PC-3 (cell line): Measurements from ENCODE around the gene PAX7. TPM values are rescaled to one million over a fixed set of nuclear protein-coding genes. Genes with fewer than 3 reads are reported as not detected.

ENCODE experiments used
- ATAC-seq: fragments of 200-7000 bp; cut with Tn5 transposase; 2 replicates; pipeline ENCODE4 v1.9.1; 2020; ENCODE audit warnings: mild to moderate bottlenecking, moderate library complexity
- BruUV-seq: library from RNA; stranded (reverse); fragments of 400-500 nt; replicated peaks from 2 replicates; lab custom pipeline; 2021; lab: Mats Ljungman, UMichigan
- CTCF ChIA-PET: fragments of 300-600 bp; sonication (Branson Sonifier 250); formaldehyde crosslinking; loops from one replicate; lab custom pipeline; 2022; ENCODE audit warnings: antibody characterized with exemption; lab: Charles Lee
- POLR2A ChIA-PET: fragments of 300-600 bp; sonication (Branson Sonifier 250); formaldehyde crosslinking; loops from one replicate; lab custom pipeline; 2022; ENCODE audit warnings: antibody characterized with exemption; ENCODE audit not compliant: unreplicated experiment; lab: Charles Lee
- DNase-seq: peaks from one replicate; pipeline ENCODE4 v3.0.0-alpha.2; 2015
- H2AFZ ChIP-seq: fragments of 300-600 bp; sonication (generic); 2 replicates; pipeline ENCODE4 v1.6.0; 2016; ENCODE audit warnings: antibody characterized with exemption, low read length
- H3F3A ChIP-seq: fragments of 300-600 bp; sonication (generic); one replicate; pipeline ENCODE4 v1.6.0; 2017; ENCODE audit warnings: antibody characterized with exemption, low read length, control low read depth, mild to moderate bottlenecking; ENCODE audit not compliant: unreplicated experiment
- H3K27ac ChIP-seq: fragments of 300-600 bp; sonication (generic); 2 replicates; pipeline ENCODE4 v1.5.1; 2016; ENCODE audit warnings: mild to moderate bottlenecking, low read length
- H3K27me3 ChIP-seq: fragments of 300-600 bp; sonication (generic); 2 replicates; pipeline ENCODE4 v1.6.1; 2016; ENCODE audit warnings: low read length, mixed read lengths
- H3K36me3 ChIP-seq: fragments of 300-600 bp; sonication (generic); 2 replicates; pipeline ENCODE4 v1.6.1; 2016; ENCODE audit warnings: low read depth, mixed run types, low read length, mixed read lengths
- H3K4me1 ChIP-seq: fragments of 300-600 bp; sonication (generic); 2 replicates; pipeline ENCODE4 v1.5.1; 2016; ENCODE audit warnings: low read length; ENCODE audit not compliant: insufficient read depth
- H3K4me2 ChIP-seq: fragments of 300-600 bp; sonication (generic); 2 replicates; pipeline ENCODE4 v1.6.0; 2016; ENCODE audit warnings: low read length
- H3K4me3 ChIP-seq: fragments of 300-600 bp; sonication (generic); 2 replicates; pipeline ENCODE4 v1.5.1; 2016; ENCODE audit warnings: mild to moderate bottlenecking, low read length, mixed read lengths
- H3K79me2 ChIP-seq: fragments of 300-600 bp; sonication (generic); 2 replicates; pipeline ENCODE4 v1.6.1; 2017; ENCODE audit warnings: low read length, mixed read lengths
- H3K9ac ChIP-seq: fragments of 300-600 bp; sonication (generic); 2 replicates; pipeline ENCODE4 v1.6.0; 2016; ENCODE audit warnings: mild to moderate bottlenecking, low read length
- H3K9me2 ChIP-seq: fragments of 300-600 bp; sonication (generic); replicated peaks from 2 replicates; pipeline ENCODE4 v1.6.1; 2016; ENCODE audit warnings: mixed run types, low read length, mixed read lengths
- H3K9me3 ChIP-seq: fragments of 300-600 bp; sonication (generic); 2 replicates; pipeline ENCODE4 v1.6.1; 2016; ENCODE audit warnings: low read length, mixed read lengths
- H4K20me1 ChIP-seq: fragments of 300-600 bp; sonication (generic); 2 replicates; pipeline ENCODE4 v1.6.1; 2016; ENCODE audit warnings: low read length, mixed read lengths
- EZH2 ChIP-seq: fragments of 300-600 bp; sonication (generic); IDR thresholded peaks from one replicate; pipeline ENCODE4 v1.6.1; 2017; ENCODE audit warnings: antibody characterized with exemption, mild to moderate bottlenecking, low read length; ENCODE audit not compliant: unreplicated experiment
- EZH2phosphoT487 ChIP-seq: fragments of 300-600 bp; sonication (generic); IDR thresholded peaks from 2 replicates; pipeline ENCODE4 v1.6.1; 2018; ENCODE audit warnings: mild to moderate bottlenecking, antibody characterized with exemption, low read length, borderline replicate concordance
- intact Hi-C: fragments of 100-400 bp; cut with micrococcal nuclease; formaldehyde crosslinking; loops from 2 replicates; pipeline ENCODE4 v1.9.0; 2023
- total RNA-seq: library from RNA; depleted of rRNA; stranded (reverse); fragments of >200 nt; gene quantifications from 2 replicates; pipeline ENCODE4 v1.2.3, GENCODE V29; 2014
- TF ChIP-seq, protein P1 (sequence below): fragments of 300-600 bp; sonication (generic); conservative IDR thresholded peaks from 2 replicates; pipeline ENCODE4 v1.5.1; 2017; ENCODE audit warnings: antibody characterized with exemption, low read depth, mild to moderate bottlenecking, low read length

Gene PAX7
- total RNA-seq, 1 experiment from 2014 or later, result not detected

DNA sequence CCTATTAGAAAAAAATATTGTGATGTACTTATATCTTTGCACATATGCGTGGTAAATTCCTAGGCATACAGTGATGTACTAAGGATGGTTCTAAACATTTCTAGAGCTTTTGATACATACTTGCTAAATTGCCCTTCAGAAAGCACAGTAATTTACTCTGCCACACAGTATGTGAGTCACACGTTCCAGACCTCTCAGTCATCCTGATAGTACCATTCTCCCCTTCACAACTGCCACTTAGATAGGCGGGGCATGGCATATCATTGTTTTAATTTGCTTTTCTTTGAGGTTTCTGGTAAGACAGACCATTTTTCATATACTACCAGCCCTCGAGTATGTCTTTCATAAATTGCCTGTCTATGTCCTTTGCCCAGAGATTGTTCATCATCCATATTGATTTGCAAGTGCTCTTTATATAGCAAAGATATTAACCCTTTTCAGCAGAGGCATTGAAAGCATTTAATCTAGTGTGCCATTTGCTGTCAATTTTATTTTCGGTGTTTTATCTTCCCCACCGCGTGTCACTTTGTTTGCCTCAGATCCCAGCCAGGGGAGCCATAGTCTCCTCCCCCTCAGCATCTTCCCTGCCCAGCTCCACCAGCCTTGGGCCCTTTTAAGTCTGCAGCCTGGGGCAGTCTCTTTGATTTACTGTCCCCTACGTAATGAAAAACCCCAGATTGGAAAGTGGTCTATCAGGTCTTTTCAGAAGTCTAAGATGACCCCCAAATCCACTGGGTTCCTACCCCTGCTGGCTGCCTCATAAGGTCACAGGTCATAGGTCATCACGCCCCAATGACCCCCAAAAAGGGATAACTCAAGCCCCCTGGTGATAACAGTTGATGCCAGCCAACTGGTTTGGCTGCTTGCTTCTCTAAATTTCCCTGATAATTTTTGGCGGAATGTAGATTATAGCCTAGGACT, 11.8 kb upstream of the PAX7 start:
- Histone ChIP-seq H4K20me1 (no peaks in the 10 kb centered on the region), H3K27me3 (peaks cover 10% of the 10 kb centered on the region), H3F3A (no peaks in the 10 kb centered on the region), H3K79me2 (no peaks in the 10 kb centered on the region), H3K9me2 (no peaks in the 10 kb centered on the region), H3K27ac (no peak overlapping the region), H3K36me3 (no peaks in the 10 kb centered on the region), H3K9ac (no peak overlapping the region), H3K4me1 (peaks cover 14% of the 10 kb centered on the region), H2AFZ (no peak overlapping the region), H3K4me2 (peak overlapping the region; percentile 1), H3K4me3 (no peak overlapping the region), H3K9me3 (0 out of 2 replicates have a peak, but pooled peaks cover 2% of the 10 kb centered on the region)
- BruUV-seq, result no TSS peak
- peak; percentile 82 for DNase-seq
- ChIA-PET CTCF (no interaction called here), POLR2A (no interaction called here)
- peak; percentile 98 for ATAC-seq
- intact Hi-C loops, result no loop called here
- TF ChIP-seq, protein P1, sequence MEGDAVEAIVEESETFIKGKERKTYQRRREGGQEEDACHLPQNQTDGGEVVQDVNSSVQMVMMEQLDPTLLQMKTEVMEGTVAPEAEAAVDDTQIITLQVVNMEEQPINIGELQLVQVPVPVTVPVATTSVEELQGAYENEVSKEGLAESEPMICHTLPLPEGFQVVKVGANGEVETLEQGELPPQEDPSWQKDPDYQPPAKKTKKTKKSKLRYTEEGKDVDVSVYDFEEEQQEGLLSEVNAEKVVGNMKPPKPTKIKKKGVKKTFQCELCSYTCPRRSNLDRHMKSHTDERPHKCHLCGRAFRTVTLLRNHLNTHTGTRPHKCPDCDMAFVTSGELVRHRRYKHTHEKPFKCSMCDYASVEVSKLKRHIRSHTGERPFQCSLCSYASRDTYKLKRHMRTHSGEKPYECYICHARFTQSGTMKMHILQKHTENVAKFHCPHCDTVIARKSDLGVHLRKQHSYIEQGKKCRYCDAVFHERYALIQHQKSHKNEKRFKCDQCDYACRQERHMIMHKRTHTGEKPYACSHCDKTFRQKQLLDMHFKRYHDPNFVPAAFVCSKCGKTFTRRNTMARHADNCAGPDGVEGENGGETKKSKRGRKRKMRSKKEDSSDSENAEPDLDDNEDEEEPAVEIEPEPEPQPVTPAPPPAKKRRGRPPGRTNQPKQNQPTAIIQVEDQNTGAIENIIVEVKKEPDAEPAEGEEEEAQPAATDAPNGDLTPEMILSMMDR, result no peak
- no peak for TF ChIP-seq EZH2phosphoT487
- no peak for TF ChIP-seq EZH2

DNA sequence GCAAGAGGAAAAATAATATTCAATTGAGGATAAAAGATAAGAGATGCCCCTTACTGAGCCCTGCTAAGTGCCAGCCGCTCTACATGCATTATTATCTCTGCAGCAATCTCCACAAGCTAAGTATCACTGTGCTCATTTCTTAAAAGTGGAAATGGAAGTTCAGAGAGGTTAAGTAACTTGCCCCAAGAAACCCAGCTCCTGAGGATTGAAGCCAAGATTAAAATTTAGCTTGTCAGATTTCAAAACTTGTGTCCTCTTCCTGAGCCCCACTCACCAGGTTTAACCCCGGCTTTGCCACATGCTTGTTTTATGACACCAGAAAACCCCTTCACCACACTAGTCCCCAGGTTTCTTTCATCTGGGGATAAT, 11.2 kb upstream of the PAX7 start:
- no peaks in the 10 kb centered on the region for H3K9me2 ChIP-seq
- H2AFZ ChIP-seq, result no peak overlapping the region
- peaks cover 14% of the 10 kb centered on the region for H3K4me1 ChIP-seq
- CTCF ChIA-PET, result no interaction called here
- H3K36me3 ChIP-seq, result no peaks in the 10 kb centered on the region
- H3K27me3 ChIP-seq, result peaks cover 17% of the 10 kb centered on the region
- ATAC-seq (no peak), DNase-seq (no peak)
- no TSS peak for BruUV-seq
- TF ChIP-seq EZH2 (no peak), EZH2phosphoT487 (no peak)
- TF ChIP-seq, protein P1, result no peak
- no peak overlapping the region for H3K4me2 ChIP-seq
- H4K20me1 ChIP-seq, result no peaks in the 10 kb centered on the region
- no peaks in the 10 kb centered on the region for H3K79me2 ChIP-seq
- no peak overlapping the region for H3K9ac ChIP-seq
- POLR2A ChIA-PET, result no interaction called here
- H3K4me3 ChIP-seq, result no peak overlapping the region
- intact Hi-C loops, result no loop called here
- H3K27ac ChIP-seq, result no peak overlapping the region
- no peaks in the 10 kb centered on the region for H3K9me3 ChIP-seq
- H3F3A ChIP-seq, result no peaks in the 10 kb centered on the region

DNA sequence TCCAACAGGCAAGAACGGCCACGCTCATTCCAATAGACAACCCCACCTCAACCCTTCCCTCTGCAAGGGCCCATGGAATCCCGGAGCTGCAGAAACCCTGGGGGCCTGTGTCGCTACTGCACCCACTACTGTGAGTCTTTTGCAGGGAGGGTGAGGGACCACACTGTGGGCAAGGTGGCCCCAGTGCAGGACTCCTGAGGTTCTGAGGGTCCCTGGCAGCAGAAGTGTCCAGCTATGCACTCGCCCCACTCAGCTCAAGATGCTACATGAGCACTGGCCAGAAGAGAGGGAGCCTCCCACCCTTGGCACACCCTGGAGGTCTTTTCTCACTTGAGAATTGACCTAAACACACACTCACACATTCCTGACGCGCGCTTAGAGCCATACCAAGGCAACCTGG, 2.1 kb upstream of the PAX7 start:
- ChIA-PET CTCF (no interaction called here), POLR2A (no interaction called here)
- Histone ChIP-seq H3K4me2 (no peak overlapping the region), H3F3A (no peaks in the 10 kb centered on the region), H3K4me3 (no peak overlapping the region), H2AFZ (no peak overlapping the region), H3K27ac (no peak overlapping the region), H3K4me1 (no peaks in the 10 kb centered on the region), H3K9me2 (no peaks in the 10 kb centered on the region), H3K9ac (no peak overlapping the region), H4K20me1 (no peaks in the 10 kb centered on the region), H3K79me2 (no peaks in the 10 kb centered on the region), H3K36me3 (no peaks in the 10 kb centered on the region), H3K9me3 (no peaks in the 10 kb centered on the region), H3K27me3 (peaks cover 70% of the 10 kb centered on the region)
- DNase-seq (no peak), ATAC-seq (no peak)
- intact Hi-C loops, result no loop called here
- TF ChIP-seq, protein P1, result no peak
- no peak for TF ChIP-seq EZH2
- no peak for TF ChIP-seq EZH2phosphoT487
- no TSS peak for BruUV-seq
